ENCODE data around the gene EXD1. TPM values are rescaled to one million over a fixed set of nuclear protein-coding genes. Genes with fewer than 3 reads are reported as not detected.

Gene EXD1
- total RNA-seq, 2 donors from 2014 or later: not detected

DNA sequence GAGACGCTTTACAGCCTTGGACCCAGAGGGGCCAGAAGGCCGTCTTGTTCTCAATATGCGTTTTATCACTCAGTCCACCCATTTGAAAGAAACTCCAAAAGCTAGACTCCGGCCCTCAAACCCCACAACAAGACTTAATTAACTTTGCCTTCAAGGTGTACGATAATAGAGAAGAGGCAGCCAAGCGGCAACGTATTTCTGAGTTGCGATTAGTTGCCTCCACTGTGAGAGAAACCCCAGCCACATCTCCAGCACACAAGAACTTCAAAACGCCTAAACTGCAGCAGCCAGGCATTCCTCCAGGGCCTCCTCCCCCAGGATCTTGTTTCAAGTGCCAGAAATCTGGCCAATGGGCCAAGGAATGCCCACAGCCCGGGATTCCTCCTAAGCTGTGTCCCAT is 97.1 kb downstream of the EXD1 start:
- Histone ChIP-seq H3K4me1 (ENCODE audit: control insufficient read depth in 1 of 2, low read depth in 2 of 2) (no peaks in the 10 kb centered on the region), H3K36me3 (no peaks in the 10 kb centered on the region)
- TF ChIP-seq, protein P1, sequence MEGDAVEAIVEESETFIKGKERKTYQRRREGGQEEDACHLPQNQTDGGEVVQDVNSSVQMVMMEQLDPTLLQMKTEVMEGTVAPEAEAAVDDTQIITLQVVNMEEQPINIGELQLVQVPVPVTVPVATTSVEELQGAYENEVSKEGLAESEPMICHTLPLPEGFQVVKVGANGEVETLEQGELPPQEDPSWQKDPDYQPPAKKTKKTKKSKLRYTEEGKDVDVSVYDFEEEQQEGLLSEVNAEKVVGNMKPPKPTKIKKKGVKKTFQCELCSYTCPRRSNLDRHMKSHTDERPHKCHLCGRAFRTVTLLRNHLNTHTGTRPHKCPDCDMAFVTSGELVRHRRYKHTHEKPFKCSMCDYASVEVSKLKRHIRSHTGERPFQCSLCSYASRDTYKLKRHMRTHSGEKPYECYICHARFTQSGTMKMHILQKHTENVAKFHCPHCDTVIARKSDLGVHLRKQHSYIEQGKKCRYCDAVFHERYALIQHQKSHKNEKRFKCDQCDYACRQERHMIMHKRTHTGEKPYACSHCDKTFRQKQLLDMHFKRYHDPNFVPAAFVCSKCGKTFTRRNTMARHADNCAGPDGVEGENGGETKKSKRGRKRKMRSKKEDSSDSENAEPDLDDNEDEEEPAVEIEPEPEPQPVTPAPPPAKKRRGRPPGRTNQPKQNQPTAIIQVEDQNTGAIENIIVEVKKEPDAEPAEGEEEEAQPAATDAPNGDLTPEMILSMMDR (IDR thresholded peaks at IDR 0.05): no peak

More for the DNA sequence above, 97.1 kb downstream of the EXD1 start:
- Histone ChIP-seq H3K27ac (no peak overlapping the region), H3K9me3 (peaks cover 5% of the 10 kb centered on the region), H3K4me3 (no peak overlapping the region), H3K27me3 (replicated peaks; ENCODE audit: insufficient read depth) (no peaks in the 10 kb centered on the region)
- ATAC-seq (ENCODE audit: insufficient number of reproducible peaks, low FRiP score, low read depth): no peak
- no peak for DNase-seq (ENCODE audit: low spot score)

Other genes with a start within 250 kb of the EXD1 start
- gene INO80, start 114.5 kb downstream of the EXD1 start, total RNA-seq: 10 to 100 TPM; 27.2 to 64.4 TPM
- 100 to 1,000 TPM in 1 of 2 donors, 10 to 100 TPM in 1; 65.3 to 115 TPM for gene CHP1, start 511 bp upstream of the EXD1 start, total RNA-seq
- gene OIP5, start 101.8 kb upstream of the EXD1 start, total RNA-seq: not detected
- gene NUSAP1, start 102.1 kb upstream of the EXD1 start, total RNA-seq: 1 to 10 TPM; 1.4 to 5.7 TPM
- 10 to 100 TPM; 12.5 to 15.9 TPM for gene NDUFAF1, start 171.7 kb upstream of the EXD1 start, total RNA-seq
- gene RTF1, start 186.3 kb upstream of the EXD1 start, total RNA-seq: 10 to 100 TPM; 20.0 to 49.5 TPM

Data from thoracic aorta (tissue), 2 donors.